GM21529 (cell line): ENCODE results near the gene PHRF1.
"Not testable (repeated sequence)": the region's sequence is repeated elsewhere in the genome, so short reads cannot be mapped to it uniquely, and the experiment has no call there.

ENCODE experiments used
- ATAC-seq: cut with Tn5 transposase; IDR thresholded peaks from one replicate; pipeline ENCODE4 v1.9.1; 2021; ENCODE audit not compliant: unreplicated experiment

PHRF1 gene

GRCh38 chr11:647672-648158, 71.4 kb downstream of the PHRF1 start:
- not testable (repeated sequence) for ATAC-seq

- no peak for ATAC-seq
Observed at GRCh38 chr11:650482-650881, 74.2 kb downstream of the PHRF1 start.

DNA sequence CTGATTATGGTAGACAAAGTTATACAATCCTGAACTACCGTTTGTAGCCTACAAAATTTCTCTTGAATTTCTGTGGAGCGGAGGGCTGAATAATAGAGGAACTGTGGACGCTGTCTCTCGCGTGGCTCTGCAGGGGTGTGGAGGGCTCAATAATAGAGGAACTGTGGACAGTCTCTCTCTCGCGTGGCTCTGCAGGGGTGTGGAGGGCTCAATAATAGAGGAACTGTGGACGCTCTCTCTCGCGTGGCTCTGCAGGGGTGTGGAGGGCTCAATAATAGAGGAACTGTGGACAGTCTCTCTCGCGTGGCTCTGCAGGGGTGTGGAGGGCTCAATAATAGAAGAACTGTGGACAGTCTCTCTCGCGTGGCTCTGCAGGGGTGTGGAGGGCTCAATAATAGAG, 76.9 kb downstream of the PHRF1 start:
- ATAC-seq, result not testable (repeated sequence)

GRCh38 chr11:653837-654236, 77.6 kb downstream of the PHRF1 start:
- no peak for ATAC-seq

GRCh38 chr11:654444-654843, 78.2 kb downstream of the PHRF1 start:
- ATAC-seq, result not testable (repeated sequence)

DNA sequence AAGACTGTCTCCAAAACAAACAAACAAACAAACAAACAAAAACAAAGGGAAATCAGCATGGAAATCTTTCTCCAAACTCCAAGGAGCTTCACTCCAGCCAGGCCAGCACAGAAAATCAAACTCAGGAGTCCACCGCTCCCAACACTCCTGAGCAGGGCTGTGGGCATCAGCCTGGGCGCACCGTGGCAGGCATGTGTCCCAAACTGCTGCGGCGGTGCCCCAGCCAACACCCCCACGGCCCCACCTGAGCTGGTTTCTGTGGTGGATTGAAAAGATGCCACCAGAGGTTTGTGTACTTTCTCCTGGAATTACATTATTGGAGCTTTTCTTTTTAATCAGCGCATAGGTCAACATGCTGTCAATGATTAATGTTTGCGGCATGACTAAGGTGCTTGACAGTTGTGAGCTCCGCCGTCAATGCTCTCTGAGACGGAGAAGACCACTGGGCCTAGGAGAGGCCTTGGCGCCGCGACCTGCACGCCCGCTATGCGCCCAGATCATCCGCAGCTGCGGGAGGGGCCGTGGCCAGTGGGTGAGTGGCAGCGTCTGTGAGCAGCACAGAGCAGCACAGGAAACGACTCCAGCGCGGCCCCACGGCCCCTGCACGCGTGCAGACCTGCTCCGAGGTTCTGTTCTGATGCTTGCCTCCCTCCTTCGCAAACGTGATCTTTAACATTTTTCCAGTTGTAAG, 78.9 kb downstream of the PHRF1 start:
- no peak for ATAC-seq

DNA sequence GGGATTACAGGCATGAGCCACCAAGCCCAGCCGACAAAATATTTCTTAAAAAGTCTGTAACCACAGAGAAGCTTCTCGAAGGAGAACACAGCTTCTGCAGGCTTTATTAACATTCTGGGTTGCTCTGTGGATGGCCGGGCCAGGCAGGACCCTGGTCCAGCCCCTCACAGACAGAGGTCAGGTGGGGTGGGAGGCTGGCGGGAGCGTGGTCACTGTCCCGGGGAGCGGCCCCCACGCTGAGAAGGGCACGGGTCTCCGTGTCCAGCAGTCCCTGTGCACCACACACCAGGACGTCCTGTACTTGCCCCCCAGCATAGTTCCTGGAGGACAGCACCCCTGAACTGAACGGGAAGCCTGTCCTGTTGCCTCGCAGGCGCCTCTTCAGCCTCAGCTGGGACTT, 80.2 kb downstream of the PHRF1 start:
- ATAC-seq, result no peak

DNA sequence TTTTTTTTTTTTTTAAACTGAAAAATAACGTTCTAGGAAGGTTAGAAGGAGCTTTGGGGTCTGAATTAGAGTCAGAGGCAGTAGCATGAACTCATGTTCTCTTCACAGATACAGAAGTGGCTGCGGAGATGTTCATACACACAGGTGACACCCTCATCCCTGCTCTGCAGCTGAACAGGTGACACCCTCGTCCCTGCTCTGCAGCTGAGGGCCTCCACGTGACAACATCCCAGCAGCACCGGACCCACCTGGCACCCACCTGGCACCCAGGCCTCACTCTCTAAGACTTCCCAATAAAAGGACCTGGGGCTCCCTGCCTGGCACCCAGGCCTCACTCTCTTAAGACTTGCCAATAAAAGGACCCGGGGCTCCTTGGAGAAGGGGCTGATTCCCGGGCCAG, 80.6 kb downstream of the PHRF1 start:
- no peak for ATAC-seq

GRCh38 chr11:657691-658126, 81.4 kb downstream of the PHRF1 start:
- ATAC-seq, result no peak

GRCh38 chr11:659532-660085, 83.3 kb downstream of the PHRF1 start:
- ATAC-seq, result no peak

DNA sequence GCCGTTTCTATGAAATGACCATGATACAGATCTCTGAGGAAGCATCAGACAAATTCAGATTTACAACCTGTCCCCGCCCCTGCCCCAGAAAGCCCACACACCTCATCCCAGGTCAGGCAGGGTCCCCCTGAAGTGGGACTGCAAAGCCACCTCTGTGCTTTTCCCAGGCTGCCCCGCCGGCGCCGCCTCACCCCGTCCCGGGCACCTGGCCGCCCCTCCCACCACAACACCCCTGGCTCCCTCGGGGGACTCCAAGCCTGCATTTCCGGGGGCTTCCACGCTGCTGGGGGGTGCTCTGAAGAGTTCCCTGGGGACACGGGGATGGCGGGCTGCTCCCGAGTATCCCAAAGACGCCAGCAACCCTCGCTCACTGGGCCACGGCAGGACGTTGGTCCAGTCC, 84.0 kb downstream of the PHRF1 start:
- no peak for ATAC-seq

DNA sequence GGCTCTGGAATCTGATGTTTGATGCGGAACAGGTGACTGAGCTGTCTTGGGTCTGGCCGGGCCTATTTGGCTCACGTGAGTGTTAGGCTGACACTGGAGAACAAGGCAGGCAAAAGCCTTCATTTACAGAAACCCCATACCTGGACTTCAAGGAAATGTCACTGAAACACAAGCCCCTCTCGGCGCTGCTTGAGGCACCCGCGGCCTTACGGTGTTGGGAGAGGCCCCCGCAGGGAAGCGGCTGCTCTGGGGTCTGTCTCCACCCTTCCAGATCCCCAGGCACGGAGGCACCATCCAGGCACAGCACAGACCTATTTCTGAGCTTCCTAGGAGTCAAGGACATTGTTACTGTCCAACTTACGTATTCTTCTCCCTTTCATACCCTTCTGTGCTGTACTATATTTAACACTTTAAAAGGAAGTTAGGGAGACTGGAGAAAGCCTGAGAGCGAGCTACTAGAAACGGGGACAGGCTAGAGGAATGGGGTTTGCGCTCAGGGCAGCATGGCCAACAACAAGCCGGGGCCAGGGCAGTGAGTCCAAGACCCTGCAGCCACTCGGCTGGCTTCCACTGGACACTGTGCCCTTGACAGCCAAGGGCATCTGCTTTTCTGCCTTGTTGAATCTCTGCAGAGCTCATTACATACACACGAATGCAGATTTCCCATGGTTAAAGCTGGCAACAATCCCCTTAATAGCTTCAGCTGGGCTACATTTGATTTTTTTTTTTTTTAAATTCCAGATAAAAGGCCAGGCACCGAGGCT, 84.6 kb downstream of the PHRF1 start:
- no peak for ATAC-seq
